SH-SY5Y (cell line): ENCODE measurements around the gene UBE2S.

ENCODE experiments used
- GATA2 ChIP-seq: IDR thresholded peaks from 2 replicates; pipeline ENCODE4 v1.6.1; 2011; ENCODE audit warnings: mild to moderate bottlenecking, low read depth, low read length
- GATA3 ChIP-seq: IDR thresholded peaks from 2 replicates; pipeline ENCODE4 v1.6.1; 2011; ENCODE audit warnings: low read depth, mild to moderate bottlenecking, low read length, moderate library complexity

DNA sequence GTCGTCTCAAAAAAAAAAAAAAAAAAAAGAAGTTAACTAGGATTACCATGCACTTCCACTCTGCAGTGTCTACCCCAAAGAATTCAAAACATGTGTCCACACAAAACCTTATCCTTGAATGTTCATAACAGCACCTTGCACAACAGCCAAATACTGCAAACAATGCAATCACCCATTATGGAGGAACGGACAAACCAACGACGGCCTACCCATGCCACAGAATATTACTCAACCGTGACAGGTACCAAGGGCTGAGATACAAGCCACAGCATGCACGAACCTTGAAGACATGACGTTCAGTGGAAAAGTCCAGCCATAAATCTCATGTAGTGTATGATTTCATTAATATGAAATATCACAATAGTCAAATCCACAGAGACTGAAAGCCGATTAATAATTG lies 38.5 kb upstream of the UBE2S start:
- TF ChIP-seq GATA2 (no peak), GATA3 (no peak)
